ENCODE data around the gene MED14. TPM values are rescaled to one million over a fixed set of nuclear protein-coding genes. Genes with fewer than 3 reads are reported as not detected.

Gene MED14
- total and polyA plus RNA-seq, 3 donors from 2014 or later, result 13.2 to 19.1 (median 16.7) TPM

GRCh38 chrX:40612511-40612910 lies 122.8 kb downstream of the MED14 start:
- no peak for DNase-seq
- Histone ChIP-seq H3K9me3 (no peaks in the 10 kb centered on the region), H3K4me1 (no peaks in the 10 kb centered on the region), H3K27me3 (no peaks in the 10 kb centered on the region), H3K36me3 (ENCODE audit: low read depth, missing control alignments) (no peaks in the 10 kb centered on the region), H3K4me3 (no peak overlapping the region), H3K27ac (no peak overlapping the region)
- no peak for TF ChIP-seq POLR2A (IDR thresholded peaks at IDR 0.05)
- 57 to 60% methylated on average over 4 of the region's 4 CpGs for WGBS, 2 donors
- intact Hi-C loops (cut with DNase I; ENCODE audit: low total_unique reads), result no loop called here

- WGBS, 2 donors, result 87 to 92% methylated on average over 3 of the region's 3 CpGs
- Histone ChIP-seq H3K4me3 (no peak overlapping the region), H3K27ac (no peak overlapping the region), H3K36me3 (ENCODE audit: low read depth, missing control alignments) (no peaks in the 10 kb centered on the region), H3K4me1 (no peaks in the 10 kb centered on the region), H3K27me3 (no peaks in the 10 kb centered on the region), H3K9me3 (no peaks in the 10 kb centered on the region)
- TF ChIP-seq POLR2A (IDR thresholded peaks at IDR 0.05) (no peak), CTCF (IDR thresholded peaks at IDR 0.05) (no peak)
- intact Hi-C loops (cut with DNase I; ENCODE audit: low total_unique reads), result no loop called here
- DNase-seq, result no peak
These were observed 128.0 kb downstream of the MED14 start for GRCh38 chrX:40607381-40607780.

- H3K36me3 ChIP-seq (ENCODE audit: low read depth, missing control alignments), result no peaks in the 10 kb centered on the region
- TF ChIP-seq CTCF (IDR thresholded peaks at IDR 0.05), result no peak
- TF ChIP-seq POLR2A (IDR thresholded peaks at IDR 0.05), result no peak
- no peaks in the 10 kb centered on the region for H3K27me3 ChIP-seq
- H3K9me3 ChIP-seq, result no peaks in the 10 kb centered on the region
- H3K4me1 ChIP-seq, result no peaks in the 10 kb centered on the region
- H3K4me3 ChIP-seq, result no peak overlapping the region
- no peak overlapping the region for H3K27ac ChIP-seq
- 95 to 100% methylated on average over 6 of the region's 6 CpGs for WGBS, 2 donors
- DNase-seq, result no peak
- intact Hi-C loops (cut with DNase I; ENCODE audit: low total_unique reads), result no loop called here
These were observed 131.9 kb downstream of the MED14 start for GRCh38 chrX:40603446-40603845.

Other genes with a start within 250 kb of the MED14 start
- 10 to 100 TPM; 72.4 to 76.4 TPM for gene ATP6AP2, start 154.6 kb downstream of the MED14 start, total RNA-seq
- 79.2 TPM for gene ATP6AP2, start 154.6 kb downstream of the MED14 start, polyA plus RNA-seq (ENCODE audit: insufficient read depth, low read depth, low replicate concordance)
- 10 to 100 TPM in 1 of 2 donors, 1 to 10 TPM in 1; 8.5 to 11.4 TPM for gene MPC1L, start 112.1 kb downstream of the MED14 start, total RNA-seq
- gene MPC1L, start 112.1 kb downstream of the MED14 start, polyA plus RNA-seq (ENCODE audit: insufficient read depth, low read depth, low replicate concordance), result 17.3 TPM
- gene CXorf38, start 88.0 kb downstream of the MED14 start, total RNA-seq, result 1 to 10 TPM; 6.2 to 9.3 TPM
- 4.9 TPM for gene CXorf38, start 88.0 kb downstream of the MED14 start, polyA plus RNA-seq (ENCODE audit: insufficient read depth, low read depth, low replicate concordance)

Data from testis (tissue), 3 donors.